GM03348 (cell line): ENCODE results near the gene PLXNB1.
"Not testable (repeated sequence)": the region's sequence is repeated elsewhere in the genome, so short reads cannot be mapped to it uniquely, and the experiment has no call there.

Experiments
- DNase-seq: peaks from one replicate; pipeline ENCODE4 v3.0.0; 2012; ENCODE audit warnings: low spot score

PLXNB1 gene

GRCh38 chr3:48404440-48405342, 25.2 kb downstream of the PLXNB1 start:
- DNase-seq: no peak

- DNase-seq: no peak
These were observed 26.1 kb downstream of the PLXNB1 start for GRCh38 chr3:48403533-48404439.

GRCh38 chr3:48402907-48403306, 27.0 kb downstream of the PLXNB1 start:
- DNase-seq: no peak

- DNase-seq: peak; percentile 95
These were observed 27.6 kb downstream of the PLXNB1 start for GRCh38 chr3:48402281-48402732.

GRCh38 chr3:48401434-48401901, 28.4 kb downstream of the PLXNB1 start:
- DNase-seq: not testable (repeated sequence)

- peak; percentile 78 for DNase-seq
These were observed 29.0 kb downstream of the PLXNB1 start for GRCh38 chr3:48400824-48401433.

GRCh38 chr3:48399387-48400172, 30.3 kb downstream of the PLXNB1 start:
- DNase-seq: no peak

- no peak for DNase-seq
These were observed 31.0 kb downstream of the PLXNB1 start for GRCh38 chr3:48398701-48399386.

- no peak for DNase-seq
These were observed 31.9 kb downstream of the PLXNB1 start for GRCh38 chr3:48397767-48398681.

GRCh38 chr3:48395714-48396113, 34.2 kb downstream of the PLXNB1 start:
- no peak for DNase-seq

GRCh38 chr3:48394391-48394790, 35.5 kb downstream of the PLXNB1 start:
- DNase-seq: no peak

GRCh38 chr3:48388966-48389365, 40.9 kb downstream of the PLXNB1 start:
- DNase-seq: no peak

- DNase-seq: no peak
These were observed 42.3 kb downstream of the PLXNB1 start for GRCh38 chr3:48387634-48388033.

GRCh38 chr3:48372862-48373435, 56.9 kb downstream of the PLXNB1 start:
- no peak for DNase-seq

- DNase-seq: no peak
These were observed 57.5 kb downstream of the PLXNB1 start for GRCh38 chr3:48372377-48372770.

GRCh38 chr3:48371651-48372376, 58.1 kb downstream of the PLXNB1 start, which contains the start of gene FBXW12:
FBXW12 (plus strand) TSS chr3:48372219; CDS start chr3:48372768, 549 bp downstream.
- DNase-seq: no peak

GRCh38 chr3:48370333-48370713, 59.6 kb downstream of the PLXNB1 start:
- no peak for DNase-seq

- no peak for DNase-seq
These were observed 60.1 kb downstream of the PLXNB1 start for GRCh38 chr3:48369693-48370332.
